HAP-1 (cell line): ENCODE data around the gene TRIM15.
A peak's percentile ranks its signal among the peaks of the same experiment; 100 is the strongest.
"Not testable (repeated sequence)": the region's sequence is repeated elsewhere in the genome, so short reads cannot be mapped to it uniquely, and the experiment has no call there.

Experiments
- DNase-seq, 2 experiments: peaks; one replicate each; pipeline ENCODE4 v3.0.0-alpha.2; 2016 to 2020; ENCODE audit warnings: low spot score in 2 of 2
- H3K27me3 ChIP-seq: fragments of 250-450 bp; sonication (Bioruptor Pico); 2 replicates; pipeline ENCODE4 v1.5.1; 2020; ENCODE audit warnings: low read depth, mild to moderate bottlenecking, moderate library complexity
- H3K36me3 ChIP-seq: fragments of 250-450 bp; sonication (Bioruptor Pico); replicated peaks from 2 replicates; pipeline ENCODE4 v1.5.1; 2020; ENCODE audit warnings: mild to moderate bottlenecking
- H3K4me1 ChIP-seq: fragments of 250-450 bp; sonication (Bioruptor Pico); 2 replicates; pipeline ENCODE4 v1.5.1; 2020; ENCODE audit warnings: mild to moderate bottlenecking
- H3K4me3 ChIP-seq: fragments of 250-450 bp; sonication (Bioruptor Pico); 2 replicates; pipeline ENCODE4 v1.5.1; 2020; ENCODE audit warnings: mild to moderate bottlenecking, moderate library complexity
- H3K9me3 ChIP-seq: fragments of 250-450 bp; sonication (Bioruptor Pico); 2 replicates; pipeline ENCODE4 v1.5.1; 2020; ENCODE audit warnings: mild to moderate bottlenecking, moderate library complexity
- in situ Hi-C: fragments of 300-500 bp; cut with MboI; formaldehyde crosslinking; loops from 3 replicates; pipeline ENCODE4 v1.14.3; 2020; ENCODE audit warnings: low sequenced_read_pairs, inconsistent platforms, mixed read lengths

TRIM15 gene

GRCh38 chr6:30162265-30163089 is 869 bp upstream of the TRIM15 start:
- Histone ChIP-seq H3K9me3 (no peaks in the 10 kb centered on the region), H3K4me1 (no peaks in the 10 kb centered on the region), H3K27me3 (peaks cover 16% of the 10 kb centered on the region), H3K4me3 (no peak overlapping the region), H3K36me3 (no peaks in the 10 kb centered on the region)
- in situ Hi-C loops: loop anchor here (10.0 kb wide), 1 partner anchor 318 kb away; no protein-coding TSS in a partner anchor
- DNase-seq: no peak

- H3K4me3 ChIP-seq: no peak overlapping the region
- H3K36me3 ChIP-seq: no peaks in the 10 kb centered on the region
- H3K4me1 ChIP-seq: no peaks in the 10 kb centered on the region
- H3K9me3 ChIP-seq: no peaks in the 10 kb centered on the region
- DNase-seq: no peak
- peaks cover 8% of the 10 kb centered on the region for H3K27me3 ChIP-seq
- in situ Hi-C loops: loop anchor here (10.0 kb wide), 1 partner anchor 319 kb away; no protein-coding TSS in a partner anchor
Measured at GRCh38 chr6:30163918-30164654, 740 bp downstream of the TRIM15 start.

- no peak overlapping the region for H3K4me3 ChIP-seq
- H3K36me3 ChIP-seq: no peaks in the 10 kb centered on the region
- DNase-seq: no peak
- no peaks in the 10 kb centered on the region for H3K9me3 ChIP-seq
- H3K27me3 ChIP-seq: peaks cover 6% of the 10 kb centered on the region; the same call in 1 of the 2 replicates
- H3K4me1 ChIP-seq: no peaks in the 10 kb centered on the region
- in situ Hi-C loops: loop anchor here (10.0 kb wide), 1 partner anchor 320 kb away; no protein-coding TSS in a partner anchor
Measured at GRCh38 chr6:30164714-30165113, 1.4 kb downstream of the TRIM15 start.

GRCh38 chr6:30165238-30165637 is 1.9 kb downstream of the TRIM15 start:
- not testable (repeated sequence) for H3K9me3 ChIP-seq, H3K27me3 ChIP-seq, H3K4me3 ChIP-seq, H3K36me3 ChIP-seq, H3K4me1 ChIP-seq, DNase-seq
- in situ Hi-C loops: loop anchor here (10.0 kb wide), 1 partner anchor 320 kb away; no protein-coding TSS in a partner anchor

- in situ Hi-C loops: loop anchor here (10.0 kb wide), 1 partner anchor 322 kb away; no protein-coding TSS in a partner anchor
- DNase-seq: no peak
- Histone ChIP-seq H3K36me3 (no peaks in the 10 kb centered on the region), H3K9me3 (no peaks in the 10 kb centered on the region), H3K4me1 (no peaks in the 10 kb centered on the region), H3K27me3 (peaks cover 6% of the 10 kb centered on the region; the same call in 1 of the 2 replicates), H3K4me3 (no peak overlapping the region)
Measured at GRCh38 chr6:30167101-30167500, 3.8 kb downstream of the TRIM15 start.

GRCh38 chr6:30168741-30169140 is 5.4 kb downstream of the TRIM15 start:
- Histone ChIP-seq H3K27me3 (peaks cover 6% of the 10 kb centered on the region; the same call in 1 of the 2 replicates), H3K4me3 (no peak overlapping the region), H3K36me3 (no peaks in the 10 kb centered on the region), H3K4me1 (no peaks in the 10 kb centered on the region), H3K9me3 (no peaks in the 10 kb centered on the region)
- DNase-seq: no peak
- in situ Hi-C loops: loop anchor here (10.0 kb wide), 1 partner anchor 324 kb away; no protein-coding TSS in a partner anchor

GRCh38 chr6:30169658-30170614 is 6.6 kb downstream of the TRIM15 start:
- no peaks in the 10 kb centered on the region for H3K4me1 ChIP-seq
- DNase-seq: peak; percentile 33 to 57
- no peaks in the 10 kb centered on the region for H3K9me3 ChIP-seq
- in situ Hi-C loops: loop anchor here (10.0 kb wide), 1 partner anchor 325 kb away; no protein-coding TSS in a partner anchor
- peaks cover 6% of the 10 kb centered on the region; the same call in 1 of the 2 replicates for H3K27me3 ChIP-seq
- no peaks in the 10 kb centered on the region for H3K36me3 ChIP-seq
- no peak overlapping the region for H3K4me3 ChIP-seq

GRCh38 chr6:30171677-30172471 is 8.5 kb downstream of the TRIM15 start:
- in situ Hi-C loops: no loop called here
- H3K27me3 ChIP-seq: 0 out of 2 replicates have a peak, but pooled peaks cover 3% of the 10 kb centered on the region
- H3K36me3 ChIP-seq: no peaks in the 10 kb centered on the region
- H3K4me3 ChIP-seq: no peak overlapping the region
- H3K9me3 ChIP-seq: no peaks in the 10 kb centered on the region
- DNase-seq: peak in 1 of 2 experiments; percentile 21
- no peaks in the 10 kb centered on the region for H3K4me1 ChIP-seq

- in situ Hi-C loops: no loop called here
- H3K4me3 ChIP-seq: no peak overlapping the region
- no peak for DNase-seq
- no peaks in the 10 kb centered on the region for H3K4me1 ChIP-seq
- H3K36me3 ChIP-seq: no peaks in the 10 kb centered on the region
- no peaks in the 10 kb centered on the region for H3K9me3 ChIP-seq
- H3K27me3 ChIP-seq: no peaks in the 10 kb centered on the region
Measured at GRCh38 chr6:30172681-30173080, 9.3 kb downstream of the TRIM15 start.

GRCh38 chr6:30175765-30176164 is 12.4 kb downstream of the TRIM15 start:
- no peaks in the 10 kb centered on the region for H3K27me3 ChIP-seq
- no peaks in the 10 kb centered on the region; the same call in 1 of the 2 replicates for H3K9me3 ChIP-seq
- H3K4me3 ChIP-seq: no peak overlapping the region
- H3K4me1 ChIP-seq: no peaks in the 10 kb centered on the region
- DNase-seq: no peak
- in situ Hi-C loops: no loop called here
- H3K36me3 ChIP-seq: no peaks in the 10 kb centered on the region

- in situ Hi-C loops: no loop called here
- H3K9me3 ChIP-seq: no peaks in the 10 kb centered on the region; the same call in 1 of the 2 replicates
Measured at GRCh38 chr6:30178837-30179236, 15.5 kb downstream of the TRIM15 start.

GRCh38 chr6:30180145-30180544 is 16.8 kb downstream of the TRIM15 start:
- in situ Hi-C loops: no loop called here
- Histone ChIP-seq H3K9me3 (no peaks in the 10 kb centered on the region; the same call in 1 of the 2 replicates), H3K4me3 (no peak overlapping the region), H3K4me1 (no peaks in the 10 kb centered on the region), H3K27me3 (no peaks in the 10 kb centered on the region), H3K36me3 (peaks cover under 1% of the 10 kb centered on the region; the same call in 1 of the 2 replicates)
- no peak for DNase-seq

More at GRCh38 chr6:30178837-30179236, 15.5 kb downstream of the TRIM15 start:
- Histone ChIP-seq H3K36me3 (no peaks in the 10 kb centered on the region), H3K4me3 (no peak overlapping the region), H3K4me1 (no peaks in the 10 kb centered on the region), H3K27me3 (no peaks in the 10 kb centered on the region)
- no peak for DNase-seq
